Osteocyte (in vitro differentiated cells): ENCODE data around the gene TCF23. TPM values are rescaled to one million over a fixed set of nuclear protein-coding genes. Genes with fewer than 3 reads are reported as not detected.

Experiments
- DNase-seq: peaks from one replicate; pipeline ENCODE4 v3.0.0; 2021; ENCODE audit warnings: mixed read lengths; ENCODE audit not compliant: unreplicated experiment; ENCODE audit errors: extremely low spot score
- H3K27ac Mint-ChIP-seq: one replicate; pipeline ENCODE4 v1.8.0; 2021; ENCODE audit warnings: mild to moderate bottlenecking, mixed read lengths; ENCODE audit not compliant: unreplicated experiment
- H3K27me3 Mint-ChIP-seq: one replicate; pipeline ENCODE4 v1.8.0; 2021; ENCODE audit warnings: mixed read lengths; ENCODE audit not compliant: unreplicated experiment
- H3K36me3 Mint-ChIP-seq: one replicate; pipeline ENCODE4 v1.8.0; 2021; ENCODE audit warnings: mixed read lengths; ENCODE audit not compliant: unreplicated experiment
- H3K4me1 Mint-ChIP-seq: one replicate; pipeline ENCODE4 v1.8.0; 2021; ENCODE audit warnings: mixed read lengths; ENCODE audit not compliant: unreplicated experiment
- H3K4me3 Mint-ChIP-seq: one replicate; pipeline ENCODE4 v1.8.0; 2021; ENCODE audit warnings: mild to moderate bottlenecking, moderate library complexity, mixed read lengths; ENCODE audit not compliant: unreplicated experiment
- H3K9me3 Mint-ChIP-seq: one replicate; pipeline ENCODE4 v1.8.0; 2021; ENCODE audit warnings: mixed read lengths; ENCODE audit not compliant: unreplicated experiment
- total RNA-seq: library from RNA; stranded (reverse); gene quantifications from 2 replicates; pipeline ENCODE4 v1.2.1, GENCODE V29; 2021
- TF ChIP-seq, protein P1 (sequence below): fragments of 200-600 bp; sonication (generic); IDR thresholded peaks from 2 replicates; pipeline ENCODE4 v1.5.0; 2021; ENCODE audit warnings: antibody characterized with exemption, mild to moderate bottlenecking, moderate library complexity

The TCF23 gene
- total RNA-seq, 1 donor from 2014 or later, result not detected

DNA sequence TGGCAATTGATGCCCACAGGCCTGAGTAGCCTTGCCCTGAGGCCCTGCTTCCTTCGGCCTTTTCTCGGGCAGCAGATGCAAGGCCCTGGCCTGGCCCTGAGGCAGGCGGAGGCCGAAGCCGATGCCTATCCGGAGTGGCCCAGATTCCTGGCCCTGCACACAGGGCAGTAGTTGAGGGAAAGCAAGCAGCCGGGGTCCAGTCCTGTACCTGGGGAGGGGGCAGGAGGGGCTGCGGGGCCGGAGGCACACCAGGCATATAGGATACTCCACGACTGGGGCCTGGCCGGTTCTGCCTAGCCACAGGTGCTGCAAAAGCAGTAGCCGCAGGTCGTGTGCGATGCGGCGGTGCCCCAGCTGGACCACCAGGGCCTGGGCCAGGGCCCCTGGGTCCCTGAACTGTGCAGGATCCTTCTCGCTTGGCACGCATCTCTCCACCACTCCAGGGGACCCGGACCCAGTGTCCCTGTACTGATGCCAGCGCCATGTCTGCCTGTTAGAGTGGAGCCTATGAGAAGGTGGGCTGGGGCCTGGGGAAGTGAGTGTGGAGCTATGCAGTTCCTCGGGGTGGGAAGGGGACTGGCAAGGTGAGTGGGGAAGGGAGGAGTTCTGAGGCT is 11.4 kb upstream of the TCF23 start:
- H3K9me3 Mint-ChIP-seq, result no peaks in the 10 kb centered on the region
- peaks cover 14% of the 10 kb centered on the region for H3K4me1 Mint-ChIP-seq
- no peak overlapping the region for H3K27ac Mint-ChIP-seq
- H3K4me3 Mint-ChIP-seq, result no peak overlapping the region
- H3K36me3 Mint-ChIP-seq, result no peaks in the 10 kb centered on the region
- DNase-seq, result no peak
- TF ChIP-seq, protein P1, sequence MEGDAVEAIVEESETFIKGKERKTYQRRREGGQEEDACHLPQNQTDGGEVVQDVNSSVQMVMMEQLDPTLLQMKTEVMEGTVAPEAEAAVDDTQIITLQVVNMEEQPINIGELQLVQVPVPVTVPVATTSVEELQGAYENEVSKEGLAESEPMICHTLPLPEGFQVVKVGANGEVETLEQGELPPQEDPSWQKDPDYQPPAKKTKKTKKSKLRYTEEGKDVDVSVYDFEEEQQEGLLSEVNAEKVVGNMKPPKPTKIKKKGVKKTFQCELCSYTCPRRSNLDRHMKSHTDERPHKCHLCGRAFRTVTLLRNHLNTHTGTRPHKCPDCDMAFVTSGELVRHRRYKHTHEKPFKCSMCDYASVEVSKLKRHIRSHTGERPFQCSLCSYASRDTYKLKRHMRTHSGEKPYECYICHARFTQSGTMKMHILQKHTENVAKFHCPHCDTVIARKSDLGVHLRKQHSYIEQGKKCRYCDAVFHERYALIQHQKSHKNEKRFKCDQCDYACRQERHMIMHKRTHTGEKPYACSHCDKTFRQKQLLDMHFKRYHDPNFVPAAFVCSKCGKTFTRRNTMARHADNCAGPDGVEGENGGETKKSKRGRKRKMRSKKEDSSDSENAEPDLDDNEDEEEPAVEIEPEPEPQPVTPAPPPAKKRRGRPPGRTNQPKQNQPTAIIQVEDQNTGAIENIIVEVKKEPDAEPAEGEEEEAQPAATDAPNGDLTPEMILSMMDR, result no peak
- peaks cover 20% of the 10 kb centered on the region for H3K27me3 Mint-ChIP-seq

DNA sequence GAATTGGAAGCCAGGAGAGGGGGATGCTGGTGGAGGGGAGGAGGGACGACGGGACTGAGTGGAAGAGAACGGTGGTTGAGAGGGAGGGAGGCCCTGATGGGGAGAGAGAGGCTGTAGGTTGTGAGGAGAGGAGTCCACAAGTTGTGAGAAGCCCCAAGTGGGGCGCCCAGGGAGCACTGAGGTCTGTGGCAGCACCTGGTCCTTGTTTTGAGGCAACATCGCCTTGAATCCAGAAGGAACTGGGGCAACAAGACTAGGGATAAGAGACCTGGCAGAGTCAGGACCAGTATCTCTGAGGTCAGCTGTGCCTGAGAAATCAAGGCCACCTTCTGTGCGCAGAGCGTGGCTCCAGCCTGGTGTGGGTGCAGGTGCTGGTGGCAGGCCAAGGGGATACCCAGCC is 10.7 kb upstream of the TCF23 start:
- Mint-ChIP-seq H3K9me3 (peaks cover 5% of the 10 kb centered on the region), H3K36me3 (no peaks in the 10 kb centered on the region), H3K27ac (no peak overlapping the region), H3K4me1 (peaks cover 10% of the 10 kb centered on the region), H3K4me3 (no peak overlapping the region), H3K27me3 (peaks cover 25% of the 10 kb centered on the region)
- TF ChIP-seq, protein P1, result no peak
- DNase-seq, result no peak

DNA sequence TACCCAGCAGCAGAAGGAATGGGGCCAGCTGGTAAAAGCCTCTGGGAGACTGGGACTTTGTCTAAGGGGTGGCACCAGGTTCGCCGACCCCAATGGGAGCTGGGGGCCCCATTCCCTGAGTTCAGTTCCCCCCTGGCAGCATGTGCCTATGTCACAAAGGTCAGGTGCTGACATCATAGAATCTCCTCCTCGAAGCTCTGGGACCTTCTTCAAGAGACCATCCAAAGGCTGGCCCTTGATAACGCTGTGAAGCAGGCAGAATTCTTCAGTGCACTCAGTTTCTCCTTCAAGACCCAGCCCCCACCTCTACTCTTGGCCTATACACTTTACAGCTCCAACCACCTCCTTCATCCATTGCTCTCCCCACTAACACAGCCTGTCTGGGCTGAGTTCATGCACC is 9.5 kb upstream of the TCF23 start, which contains the start of gene PRR30:
PRR30 (minus strand) TSS at position 101 of the 400 bp plus-strand sequence. CDS start 1,081 bp downstream, outside the sequence.
- Mint-ChIP-seq H3K9me3 (peaks cover 6% of the 10 kb centered on the region), H3K27me3 (peaks cover 37% of the 10 kb centered on the region), H3K4me1 (peaks cover 2% of the 10 kb centered on the region), H3K4me3 (no peak within 1 kb of the TSS), H3K36me3 (no peaks in the 10 kb centered on the region), H3K27ac (no peak within 1 kb of the TSS)
- no peak for DNase-seq
- TF ChIP-seq, protein P1, result no peak

DNA sequence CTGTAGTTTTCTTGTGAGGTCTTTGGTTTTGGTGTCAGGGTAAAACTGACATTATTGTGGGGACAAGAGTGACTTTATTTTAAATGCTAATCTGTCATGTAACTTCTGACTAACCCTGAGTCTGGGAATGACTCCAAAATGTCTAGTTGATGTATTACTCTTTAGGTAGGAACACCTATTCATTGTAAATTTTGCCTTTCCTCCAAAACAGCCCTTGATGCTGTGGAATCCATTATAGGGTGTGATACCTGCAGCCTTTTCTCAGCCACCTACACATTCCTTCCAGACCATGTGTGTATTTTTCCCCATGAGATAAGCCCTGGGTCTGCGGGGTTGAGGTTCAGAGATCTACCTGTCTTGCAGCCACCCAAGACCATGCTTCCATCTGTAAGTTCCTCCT is 5.5 kb upstream of the TCF23 start:
- no peaks in the 10 kb centered on the region for H3K36me3 Mint-ChIP-seq
- no peaks in the 10 kb centered on the region for H3K4me1 Mint-ChIP-seq
- peaks cover 43% of the 10 kb centered on the region for H3K27me3 Mint-ChIP-seq
- DNase-seq, result no peak
- TF ChIP-seq, protein P1, result no peak
- no peak overlapping the region for H3K4me3 Mint-ChIP-seq
- peaks cover 6% of the 10 kb centered on the region for H3K9me3 Mint-ChIP-seq
- no peak overlapping the region for H3K27ac Mint-ChIP-seq

DNA sequence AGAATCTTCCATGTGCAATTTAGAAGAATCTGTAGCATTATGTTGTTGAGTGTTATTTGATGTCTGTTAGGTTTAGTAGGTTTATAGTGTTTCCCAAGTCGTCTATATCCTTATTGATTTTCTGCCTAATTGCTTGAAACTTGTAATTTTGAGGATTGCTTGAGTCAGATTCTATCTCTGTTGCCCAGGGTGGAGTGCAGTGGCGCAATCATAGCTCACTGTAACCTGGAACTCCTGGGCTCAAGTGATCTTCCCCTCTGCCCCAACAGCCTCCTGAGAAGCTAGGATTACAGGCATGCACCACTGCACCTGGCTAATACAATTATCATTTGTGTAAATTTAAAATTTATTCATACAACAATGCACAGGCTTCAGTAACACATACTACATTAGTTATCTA is 3.1 kb upstream of the TCF23 start:
- Mint-ChIP-seq H3K27ac (no peak overlapping the region), H3K27me3 (peaks cover 31% of the 10 kb centered on the region), H3K4me1 (no peaks in the 10 kb centered on the region), H3K9me3 (peaks cover 6% of the 10 kb centered on the region), H3K4me3 (no peak overlapping the region), H3K36me3 (no peaks in the 10 kb centered on the region)
- TF ChIP-seq, protein P1, result no peak
- no peak for DNase-seq
